ENCODE results near the gene FYB2. TPM values are rescaled to one million over a fixed set of nuclear protein-coding genes. Genes with fewer than 3 reads are reported as not detected.

Gene FYB2
- total RNA-seq, 1 experiment from 2014 or later, result 0.48 TPM

- Histone ChIP-seq H4K20me1 (ENCODE audit: control insufficient read depth, insufficient read depth, insufficient read length) (no peaks in the 10 kb centered on the region), H3K4me2 (ENCODE audit: insufficient read depth, insufficient read length, low read length) (no peak overlapping the region), H2BK12ac (ENCODE audit: insufficient read length, low read depth, low read length) (no peak overlapping the region), H3K18ac (ENCODE audit: insufficient read length, low read depth, low read length) (no peak overlapping the region), H3K4me1 (ENCODE audit: insufficient read depth, low read length) (no peaks in the 10 kb centered on the region), H3K14ac (ENCODE audit: insufficient read depth, low read length) (no peak overlapping the region), H3K27ac (ENCODE audit: insufficient read length, low read depth, low read length) (no peak overlapping the region), H3T11ph (ENCODE audit: low read length) (no peak overlapping the region), H3K9me3 (ENCODE audit: control insufficient read depth, low read depth, low read length) (no peaks in the 10 kb centered on the region), H3K79me2 (ENCODE audit: insufficient read depth, low read length) (no peaks in the 10 kb centered on the region), H4K8ac (replicated peaks; ENCODE audit: insufficient read length, low read depth, low read length) (no peak overlapping the region), H3K79me1 (ENCODE audit: insufficient read depth, low read depth, low read length, poor library complexity, severe bottlenecking) (no peaks in the 10 kb centered on the region), H2AFZ (ENCODE audit: low read length) (no peak overlapping the region), H3K9ac (ENCODE audit: extremely low read depth, insufficient read length, low read length) (no peak overlapping the region), H3K27me3 (ENCODE audit: insufficient read depth, low read length) (no peaks in the 10 kb centered on the region), H3K56ac (ENCODE audit: insufficient read length, low read depth, low read length) (no peak overlapping the region), H2BK20ac (ENCODE audit: low read depth, low read length, poor library complexity, severe bottlenecking) (no peak overlapping the region), H2BK5ac (ENCODE audit: insufficient read length, low read length) (no peak overlapping the region), H4K5ac (ENCODE audit: insufficient read length, low read depth, low read length) (no peak overlapping the region), H2BK120ac (ENCODE audit: low read depth, low read length, poor library complexity, severe bottlenecking) (no peak overlapping the region), H2BK15ac (ENCODE audit: low read depth, low read length) (no peak overlapping the region), H3K23me2 (ENCODE audit: insufficient read length, low read depth, low read length, poor library complexity, severe bottlenecking) (no peaks in the 10 kb centered on the region), H2AK5ac (ENCODE audit: insufficient read length, low read length) (no peak overlapping the region), H4K91ac (ENCODE audit: insufficient read length, low read depth, low read length) (no peak overlapping the region), H3K23ac (ENCODE audit: insufficient read length, low read depth, low read length) (no peak overlapping the region), H3K4ac (ENCODE audit: low read depth, low read length) (no peak overlapping the region)
- Mint-ChIP-seq H3K27ac (no peak overlapping the region), H3K4me1 (peaks cover 22 to 25% of the 10 kb centered on the region in 2 experiments), H3K9me3 (no peaks in the 10 kb centered on the region), H3K36me3 (ENCODE audit: insufficient read depth in 1 of 3, low read depth in 3 of 3) (no peaks in the 10 kb centered on the region), H3K4me3 (no peak overlapping the region), H3K27me3 (ENCODE audit: low read depth) (peaks cover 23% of the 10 kb centered on the region)
- TF ChIP-seq CTCF (conservative IDR thresholded peaks at IDR 0.05), result no peak
- no CpG with 5 or more reads among the region's 2 CpGs for WGBS (ENCODE audit: extremely low coverage, insufficient read length, low lambda C conversion rate)
- no peak for DNase-seq
Observed at GRCh38 chr1:56824271-56824670, 5.1 kb upstream of the FYB2 start.

Data from H9 (cell line).